Small intestine (tissue), 7 donors: ENCODE measurements around the gene SLIT3. TPM values are rescaled to one million over a fixed set of nuclear protein-coding genes. Genes with fewer than 3 reads are reported as not detected.

ENCODE experiments used
- DNase-seq, 2 donors: peaks; one replicate each; pipeline versions ENCODE4 v3.0.0 to v3.0.0-alpha.2; 2013
- FAIRE-seq: peaks from 2 replicates; lab custom pipeline; 2012; peaks lifted over from hg19 to GRCh38; lab: Jason Lieb, UNC
- H3K27ac ChIP-seq, 3 donors: one replicate each; pipeline ENCODE4 v1.5.1; 2013; ENCODE audit warnings: low read length in 2 of 3, mild to moderate bottlenecking in 2 of 3, control low read depth in 1 of 3, inconsistent platforms in 1 of 3, low read depth in 1 of 3, moderate library complexity in 1 of 3
- H3K27me3 ChIP-seq, 3 donors: one replicate each; pipeline ENCODE4 v1.6.1; 2013; ENCODE audit warnings: low read length in 3 of 3, inconsistent platforms in 1 of 3; ENCODE audit not compliant: control insufficient read depth in 3 of 3, insufficient read depth in 3 of 3
- H3K36me3 ChIP-seq, 3 donors: one replicate each; pipeline ENCODE4 v1.6.1; 2013; ENCODE audit warnings: low read length in 3 of 3, inconsistent platforms in 1 of 3, low read depth in 1 of 3, mild to moderate bottlenecking in 1 of 3, moderate library complexity in 1 of 3; ENCODE audit not compliant: control insufficient read depth in 3 of 3, insufficient read depth in 2 of 3
- H3K4me1 ChIP-seq, 3 donors: one replicate each; pipeline ENCODE4 v1.6.1; 2013; ENCODE audit warnings: low read length in 2 of 3, inconsistent platforms in 1 of 3, low read depth in 1 of 3, mild to moderate bottlenecking in 1 of 3, moderate library complexity in 1 of 3; ENCODE audit not compliant: control insufficient read depth in 3 of 3, insufficient read depth in 2 of 3
- H3K4me3 ChIP-seq, 3 donors: one replicate each; pipeline ENCODE4 v1.5.1; 2013; ENCODE audit warnings: low read length in 3 of 3, control low read depth in 1 of 3, inconsistent platforms in 1 of 3, low read depth in 1 of 3, mild to moderate bottlenecking in 1 of 3, moderate library complexity in 1 of 3
- H3K9me3 ChIP-seq, 2 donors: one replicate each; pipeline ENCODE4 v1.6.1; 2013; ENCODE audit warnings: low read depth in 1 of 2, low read length in 1 of 2; ENCODE audit not compliant: control insufficient read depth in 2 of 2, insufficient read depth in 1 of 2
- WGBS, 3 donors: extraction: QIAGEN DNeasy Blood & Tissue Kit; methylation state at CpG; one replicate each; pipeline ENCODE4 v1.1.7; 2013; 5-methylcytosine and 5-hydroxymethylcytosine counted together
- polyA plus RNA-seq, 4 donors: library from polyadenylated mRNA; stranded (reverse) in 3 of 4; unstranded in 1 of 4; fragments of 200-250 nt in 3 of 4; fragments of 120-200 nt in 1 of 4; gene quantifications; one replicate each; pipeline versions ENCODE4 v1.2.1 to v1.2.3, GENCODE V29; 2013
- donor health status: healthy with polysubstance abuse.
- donor health status: control.
- donor health status: control.
- donor health status: Bipolar disorder and iron deficiency.
- donor health status: healthy.

SLIT3 gene
- polyA plus RNA-seq, 4 donors: 0.27 to 5.5 (median 5.3) TPM; not detected in 1

GRCh38 chr5:168969326-168969886, 331.5 kb downstream of the SLIT3 start:
- H3K4me1 ChIP-seq: peaks cover 0 to 1% (median 0%) of the 10 kb centered on the region in 3 donors
- no peaks in the 10 kb centered on the region for H3K9me3 ChIP-seq
- FAIRE-seq (no peak), DNase-seq (no peak)
- no peak overlapping the region for H3K27ac ChIP-seq
- H3K36me3 ChIP-seq: no peaks in the 10 kb centered on the region
- H3K27me3 ChIP-seq: no peaks in the 10 kb centered on the region
- no peak overlapping the region for H3K4me3 ChIP-seq
- WGBS, 3 donors: 47 to 63% (median 59%) methylated on average over 8 of the region's 8 CpGs

DNA sequence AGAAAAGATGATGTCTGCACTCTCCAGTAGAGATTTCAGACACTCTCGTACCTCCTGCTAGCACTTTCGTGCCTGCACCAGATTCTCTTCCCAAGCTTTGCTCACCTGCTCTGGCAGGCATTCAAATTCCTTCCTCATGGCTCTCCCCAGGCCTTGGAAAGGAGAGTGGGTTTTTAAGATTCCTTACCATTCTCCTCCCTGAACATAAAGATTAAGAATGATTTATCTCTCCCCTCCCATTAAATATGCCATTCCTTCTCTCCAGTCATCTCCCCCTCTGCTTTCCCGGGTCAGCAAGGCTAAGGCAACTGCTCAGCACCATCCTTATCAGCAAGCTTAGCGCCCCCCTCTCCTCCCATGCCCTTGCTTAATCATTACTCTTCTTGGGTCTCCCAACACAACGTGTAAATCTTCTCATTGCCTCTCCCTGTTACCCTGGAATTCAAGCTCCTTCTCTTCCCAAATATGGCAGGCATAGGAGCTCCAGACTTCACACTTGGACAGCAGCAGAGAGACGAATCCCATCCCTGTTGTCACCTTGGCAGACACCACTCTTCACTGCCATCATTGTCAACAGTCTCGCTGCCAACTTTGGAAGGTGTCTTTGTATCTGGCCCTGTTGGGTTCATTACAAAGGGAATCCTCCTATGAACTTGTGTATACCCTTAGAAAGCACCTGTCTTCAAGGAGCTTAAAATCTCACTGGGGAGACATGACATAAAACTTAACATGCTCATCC, 332.9 kb downstream of the SLIT3 start:
- no peaks in the 10 kb centered on the region for H3K9me3 ChIP-seq
- no peak overlapping the region for H3K27ac ChIP-seq
- no peaks in the 10 kb centered on the region for H3K36me3 ChIP-seq
- DNase-seq (no peak), FAIRE-seq (no peak)
- H3K27me3 ChIP-seq: no peaks in the 10 kb centered on the region
- no peak overlapping the region for H3K4me3 ChIP-seq
- 48 to 69% (median 58%) methylated on average over 7 of the region's 7 CpGs for WGBS, 3 donors
- H3K4me1 ChIP-seq: no peaks in the 10 kb centered on the region

DNA sequence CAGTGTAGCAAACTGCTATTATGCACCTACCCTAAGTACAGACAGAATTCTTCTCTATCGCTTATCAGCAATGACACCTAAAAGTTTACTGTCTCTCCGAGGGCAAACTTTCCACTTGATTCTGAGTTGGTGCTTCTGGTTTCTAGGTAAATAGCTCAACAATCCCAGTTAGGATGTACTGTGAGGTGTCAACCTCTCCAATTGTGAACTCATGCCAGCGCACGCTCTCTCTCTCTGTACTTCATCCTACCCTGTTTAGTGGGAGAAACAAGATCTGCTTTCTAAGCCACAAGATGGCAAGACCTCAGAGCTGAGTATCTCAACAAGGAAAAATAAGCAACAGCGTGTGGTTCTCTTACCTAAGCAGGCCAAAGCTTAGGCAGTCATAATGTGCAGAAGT, 335.3 kb downstream of the SLIT3 start:
- no peak overlapping the region for H3K27ac ChIP-seq
- no peaks in the 10 kb centered on the region for H3K36me3 ChIP-seq
- DNase-seq: no peak
- FAIRE-seq: no peak
- H3K4me3 ChIP-seq: no peak overlapping the region
- no peaks in the 10 kb centered on the region for H3K9me3 ChIP-seq
- H3K27me3 ChIP-seq: no peaks in the 10 kb centered on the region
- no peaks in the 10 kb centered on the region for H3K4me1 ChIP-seq
- 73 to 91% (median 82%) methylated on average over 5 of the region's 5 CpGs for WGBS, 3 donors

DNA sequence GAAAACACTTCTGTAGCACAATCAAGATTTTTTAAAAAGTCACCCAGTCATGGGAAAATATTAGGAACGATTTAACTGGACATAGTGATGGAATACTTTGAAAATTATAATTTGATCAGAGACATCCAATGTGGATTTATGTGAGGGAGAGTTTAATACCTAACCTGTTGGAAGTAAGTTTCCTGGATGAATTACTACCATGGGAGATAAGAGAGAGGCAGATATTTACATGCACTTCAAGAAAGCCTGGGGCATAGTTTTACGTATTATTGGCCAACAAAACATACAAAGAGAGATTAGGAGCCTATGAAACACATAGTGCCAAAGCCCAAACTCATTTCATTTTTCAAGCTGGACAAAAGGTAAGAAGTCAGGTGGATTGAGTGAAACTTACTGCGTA, 336.8 kb downstream of the SLIT3 start:
- H3K27me3 ChIP-seq: no peaks in the 10 kb centered on the region
- 38 to 66% (median 41%) methylated on average over 3 of the region's 3 CpGs for WGBS, 3 donors
- no peak overlapping the region for H3K27ac ChIP-seq
- no peaks in the 10 kb centered on the region for H3K4me1 ChIP-seq
- FAIRE-seq (no peak), DNase-seq (no peak)
- no peaks in the 10 kb centered on the region for H3K9me3 ChIP-seq
- no peaks in the 10 kb centered on the region for H3K36me3 ChIP-seq
- H3K4me3 ChIP-seq: no peak overlapping the region

- no peak overlapping the region for H3K4me3 ChIP-seq
- no peaks in the 10 kb centered on the region for H3K4me1 ChIP-seq
- no peak for FAIRE-seq
- no peaks in the 10 kb centered on the region for H3K27me3 ChIP-seq
- H3K9me3 ChIP-seq: no peaks in the 10 kb centered on the region
- WGBS, 3 donors: 78 to 87% (median 82%) methylated on average over 4 of the region's 4 CpGs
- no peaks in the 10 kb centered on the region for H3K36me3 ChIP-seq
- no peak overlapping the region for H3K27ac ChIP-seq
- DNase-seq: no peak
Observed at GRCh38 chr5:168962306-168962705, 338.6 kb downstream of the SLIT3 start.

- Histone ChIP-seq H3K27me3 (no peaks in the 10 kb centered on the region), H3K36me3 (no peaks in the 10 kb centered on the region), H3K4me3 (no peak overlapping the region), H3K9me3 (no peaks in the 10 kb centered on the region), H3K4me1 (no peaks in the 10 kb centered on the region), H3K27ac (no peak overlapping the region)
- 62 to 83% (median 71%) methylated on average over 3 of the region's 3 CpGs for WGBS, 3 donors
- DNase-seq: no peak
- no peak for FAIRE-seq
Observed at GRCh38 chr5:168961681-168962080, 339.3 kb downstream of the SLIT3 start.

- H3K4me3 ChIP-seq: no peak overlapping the region
- FAIRE-seq (no peak), DNase-seq (no peak)
- WGBS, 3 donors: 33 to 41% (median 37%) methylated on average over 2 of the region's 2 CpGs
- no peaks in the 10 kb centered on the region for H3K36me3 ChIP-seq
- no peaks in the 10 kb centered on the region for H3K4me1 ChIP-seq
- no peaks in the 10 kb centered on the region for H3K27me3 ChIP-seq
- no peaks in the 10 kb centered on the region for H3K9me3 ChIP-seq
- no peak overlapping the region for H3K27ac ChIP-seq
Observed at GRCh38 chr5:168960497-168960896, 340.4 kb downstream of the SLIT3 start.

DNA sequence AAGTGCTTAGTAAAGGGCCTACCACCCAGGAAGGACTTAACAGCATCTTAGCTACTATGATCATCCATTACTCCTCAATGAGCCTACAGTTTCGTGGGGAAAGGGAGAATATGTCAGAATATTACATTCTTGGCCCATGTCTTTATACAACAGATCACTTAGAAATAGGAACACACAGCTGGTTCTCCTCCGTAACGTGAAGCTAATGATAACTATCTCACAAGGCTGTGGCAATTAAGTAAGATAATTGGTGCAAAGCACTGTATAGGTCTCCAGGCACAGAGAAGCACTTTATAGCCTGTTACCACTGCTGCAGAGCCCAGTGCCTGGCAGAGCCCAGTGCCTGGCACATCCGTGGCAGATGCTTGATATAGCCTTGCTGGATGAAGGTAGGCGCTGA, 347.6 kb downstream of the SLIT3 start:
- WGBS, 3 donors: 50 to 75% (median 69%) methylated on average over 5 of the region's 5 CpGs
- FAIRE-seq: no peak
- H3K27ac ChIP-seq: no peak overlapping the region

More for the DNA sequence above, 347.6 kb downstream of the SLIT3 start:
- H3K9me3 ChIP-seq: no peaks in the 10 kb centered on the region
- DNase-seq: no peak
- H3K4me3 ChIP-seq: no peak overlapping the region
- H3K36me3 ChIP-seq: no peaks in the 10 kb centered on the region
- H3K4me1 ChIP-seq: no peaks in the 10 kb centered on the region
- H3K27me3 ChIP-seq: no peaks in the 10 kb centered on the region
